RPMI8226 (cell line): ENCODE data around the gene MBLAC2.

Source experiments
- DNase-seq: peaks from one replicate; pipeline ENCODE4 v3.0.0-alpha.2; 2015

Gene MBLAC2

DNA sequence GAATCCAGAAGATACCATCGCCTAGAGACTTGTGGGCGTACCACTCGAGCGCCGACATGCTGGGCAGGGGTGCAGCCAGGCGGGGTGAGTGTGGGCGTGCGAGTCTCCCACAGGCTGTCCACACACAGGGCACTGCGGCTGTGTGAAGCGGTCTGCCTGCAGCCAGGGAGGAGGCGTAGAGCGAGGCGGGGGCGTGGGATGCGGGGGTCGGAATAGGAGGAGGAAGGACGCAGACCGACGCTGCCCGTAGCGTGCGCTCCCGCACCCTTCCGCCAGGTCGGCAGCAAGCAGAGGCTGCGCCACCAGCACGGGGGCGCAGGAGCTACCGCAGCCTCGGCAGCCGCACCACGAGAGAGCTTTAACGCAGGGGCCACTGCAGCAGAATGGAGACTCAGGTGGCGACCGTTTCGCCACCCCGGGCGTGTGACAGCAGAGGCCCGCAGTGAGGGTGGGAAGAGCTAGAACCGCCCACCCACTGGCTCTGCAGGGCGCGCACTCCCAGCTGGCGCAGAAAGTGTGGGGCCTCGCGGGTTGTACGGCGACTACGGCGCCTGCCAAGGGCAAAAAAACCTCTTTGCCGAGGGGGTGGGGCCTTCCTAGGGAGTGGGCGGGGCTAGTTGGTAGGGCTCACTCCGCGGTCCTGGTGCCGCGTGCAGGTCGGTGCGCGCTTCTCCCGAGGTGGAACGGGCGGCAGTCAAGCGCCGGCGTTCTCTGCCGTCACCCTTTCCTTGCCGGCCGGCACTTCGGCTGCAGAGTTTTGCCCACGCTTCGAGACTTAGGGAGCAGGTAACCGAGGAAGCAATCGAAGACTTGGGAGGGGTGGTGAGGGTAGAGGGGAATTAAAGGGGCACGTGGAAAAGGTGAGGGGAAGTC lies at the start of gene MBLAC2, which contains the start of gene POLR3G:
Gene MBLAC2, minus strand, starts transcription at position 537 of the 873 bp plus-strand sequence. Its CDS starts 479 bp downstream, at position 58.
Gene POLR3G, plus strand, starts transcription at position 630 of the 873 bp plus-strand sequence. CDS start 10,704 bp downstream, outside the sequence.
- DNase-seq: peak; percentile 97

DNA sequence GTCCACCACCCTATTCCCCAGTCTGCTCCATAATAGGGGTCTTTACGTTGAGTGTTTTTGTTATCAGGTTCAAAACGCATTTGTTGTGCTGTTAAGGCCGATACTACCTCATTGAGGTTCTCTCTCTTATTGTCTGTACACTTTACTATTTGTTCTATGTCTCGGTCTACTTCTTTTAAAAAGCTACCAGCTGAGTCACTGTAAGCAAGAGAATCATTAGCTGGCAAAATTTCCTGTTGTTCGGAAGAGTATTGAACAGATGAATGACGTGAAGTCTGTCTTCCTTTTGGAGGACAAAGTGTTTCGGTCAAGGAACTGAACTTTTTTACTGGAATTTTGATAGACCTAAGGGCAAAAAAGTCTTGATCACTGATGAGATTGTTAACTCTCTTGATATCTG lies 44.5 kb upstream of the MBLAC2 start:
- DNase-seq: no peak

DNA sequence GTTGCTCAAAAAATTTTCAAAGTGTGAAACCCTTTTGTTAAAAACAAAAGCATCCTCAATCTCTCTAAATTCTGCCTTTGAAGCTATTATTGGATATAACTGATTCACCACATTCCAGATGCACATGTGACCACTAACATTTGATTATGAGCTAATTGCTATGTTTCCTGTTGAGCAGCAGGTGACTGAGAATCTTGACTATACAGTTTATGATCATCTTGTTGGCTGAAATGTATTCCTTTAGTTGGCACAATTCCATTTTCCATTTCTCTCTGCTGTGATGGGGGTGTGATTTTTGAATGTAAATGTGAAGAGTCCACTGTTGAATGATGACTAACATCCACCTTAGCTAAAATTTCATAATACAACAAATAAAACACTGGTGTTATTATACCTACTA lies 44.1 kb upstream of the MBLAC2 start:
- peak; percentile 23 for DNase-seq

DNA sequence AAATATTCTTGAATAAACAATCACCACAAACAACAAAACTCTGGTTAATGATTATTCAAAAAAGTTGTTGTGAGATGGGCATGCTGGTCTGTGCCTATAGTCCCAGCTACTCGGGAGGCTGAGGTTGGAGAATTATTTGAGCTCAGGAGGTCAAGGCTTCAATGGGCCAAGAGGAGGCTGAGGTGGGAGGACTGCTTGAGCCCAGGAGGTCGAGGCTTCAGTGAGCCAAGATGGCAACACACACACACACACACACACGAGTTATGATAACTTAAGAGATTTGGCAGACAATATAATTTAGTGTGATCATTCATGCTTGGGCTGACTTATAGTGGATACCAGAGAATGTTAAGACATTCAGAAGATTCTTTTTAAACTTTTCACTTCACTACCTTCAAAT lies 39.9 kb upstream of the MBLAC2 start:
- DNase-seq: no peak

DNA sequence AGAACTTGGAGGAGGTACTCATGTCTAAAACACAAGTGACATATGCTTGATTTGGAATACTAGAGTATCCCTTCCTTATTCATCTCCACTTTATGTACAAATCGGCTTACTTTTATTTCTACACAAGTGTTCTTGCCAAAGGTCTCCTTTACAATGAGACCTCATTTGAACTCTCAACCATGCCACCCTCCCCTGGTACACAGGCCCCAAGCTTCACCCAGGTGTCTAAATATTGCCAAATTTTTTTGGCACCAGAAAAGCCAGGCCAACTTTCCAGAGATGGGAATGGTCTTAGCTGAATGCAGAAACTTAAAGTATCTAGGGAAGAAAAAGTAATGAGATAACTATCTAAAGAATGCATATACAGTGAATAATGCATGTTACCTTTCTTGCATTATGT lies 35.9 kb upstream of the MBLAC2 start:
- DNase-seq: no peak

DNA sequence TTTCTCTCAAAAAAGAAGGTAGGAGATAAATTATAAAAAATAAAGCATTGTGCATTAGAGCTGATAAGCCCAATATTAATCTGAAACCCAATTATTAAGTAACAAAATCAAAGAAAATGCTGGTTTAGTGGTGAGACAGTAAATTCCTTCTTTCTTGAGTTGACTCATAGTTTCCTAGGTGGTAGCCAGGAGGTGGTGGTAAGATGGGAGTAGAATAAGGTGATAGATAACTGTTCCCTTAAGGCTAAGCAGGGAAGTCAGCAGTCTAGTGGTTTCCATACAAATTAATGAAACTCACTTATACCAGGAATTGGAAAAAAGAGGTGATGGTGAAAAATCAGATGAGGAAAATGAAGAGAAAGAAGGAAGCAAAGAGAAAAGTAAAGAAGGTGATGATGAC lies 31.6 kb upstream of the MBLAC2 start:
- no peak for DNase-seq

DNA sequence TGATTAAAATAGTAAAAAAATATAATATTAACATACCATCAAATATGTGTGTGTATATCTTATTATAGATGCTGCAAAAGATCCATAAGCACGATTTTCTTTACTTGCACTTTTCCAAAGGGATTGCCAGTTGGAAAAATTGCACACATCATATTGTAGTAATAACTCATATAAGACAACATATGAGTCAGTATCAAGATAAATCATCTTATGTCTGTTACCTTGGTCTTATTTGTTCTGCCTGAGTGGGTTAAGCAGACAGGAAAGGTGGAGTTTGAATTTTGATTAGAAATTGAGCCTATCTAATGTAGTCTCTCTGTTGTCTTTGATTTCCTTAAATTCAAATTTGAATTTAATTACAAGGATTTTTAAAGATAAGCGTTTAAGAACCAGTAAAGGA lies 30.2 kb upstream of the MBLAC2 start:
- DNase-seq: no peak

DNA sequence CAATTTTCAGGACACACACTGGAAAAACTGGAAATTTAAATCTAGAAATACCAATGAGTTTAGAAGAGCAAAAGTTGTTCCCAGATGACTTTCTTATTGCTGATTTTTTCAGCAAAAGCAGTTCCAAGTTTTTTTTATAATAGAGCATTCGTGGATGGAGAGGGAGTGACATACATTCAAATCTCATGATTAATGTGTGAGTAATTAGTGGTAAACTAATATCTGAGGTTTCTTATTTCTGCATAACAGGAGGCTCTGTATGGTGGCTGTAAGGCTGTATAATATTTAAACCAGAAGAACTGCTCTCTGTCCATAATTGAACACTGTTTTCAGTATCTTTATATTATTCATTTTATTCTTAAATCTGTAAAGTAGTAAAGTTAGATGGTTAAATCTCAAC lies 29.0 kb upstream of the MBLAC2 start:
- no peak for DNase-seq

DNA sequence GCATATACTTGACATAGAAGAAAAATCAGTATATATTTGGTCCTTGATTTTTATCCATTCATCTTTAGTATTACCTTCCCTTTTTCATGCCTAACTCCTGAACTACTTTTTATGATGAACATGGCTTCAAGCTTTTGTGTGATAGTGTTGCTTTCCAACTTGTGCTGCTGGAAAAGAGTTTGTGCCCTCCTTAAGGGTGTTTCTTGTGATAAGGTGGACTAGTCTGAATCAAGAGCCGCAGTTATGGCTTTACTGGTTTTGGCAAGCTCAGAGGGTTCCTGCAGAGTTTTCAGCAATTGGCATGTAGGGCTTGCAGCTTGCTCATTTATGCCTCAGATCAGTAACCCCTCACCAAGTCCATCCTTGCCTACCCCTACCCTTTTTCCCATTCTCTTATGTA lies 20.6 kb upstream of the MBLAC2 start:
- DNase-seq: no peak

DNA sequence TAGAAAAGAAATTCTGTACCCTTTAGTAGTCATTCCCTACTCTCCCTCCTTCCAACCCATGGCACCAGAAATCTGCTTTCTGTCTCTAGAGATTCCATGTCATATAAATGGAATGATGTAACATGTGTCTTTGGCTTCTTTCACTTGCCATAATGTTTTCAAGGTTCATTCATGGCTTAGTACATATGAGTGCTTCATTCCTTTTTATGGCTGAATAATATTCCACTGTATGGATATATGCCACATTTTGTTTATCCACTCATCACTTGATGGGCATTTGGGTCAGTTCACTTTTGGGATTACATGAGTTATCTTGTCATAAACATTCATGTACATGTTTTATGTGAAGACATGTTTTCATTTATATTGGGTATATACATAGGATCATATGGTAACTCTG lies 19.5 kb upstream of the MBLAC2 start:
- no peak for DNase-seq

DNA sequence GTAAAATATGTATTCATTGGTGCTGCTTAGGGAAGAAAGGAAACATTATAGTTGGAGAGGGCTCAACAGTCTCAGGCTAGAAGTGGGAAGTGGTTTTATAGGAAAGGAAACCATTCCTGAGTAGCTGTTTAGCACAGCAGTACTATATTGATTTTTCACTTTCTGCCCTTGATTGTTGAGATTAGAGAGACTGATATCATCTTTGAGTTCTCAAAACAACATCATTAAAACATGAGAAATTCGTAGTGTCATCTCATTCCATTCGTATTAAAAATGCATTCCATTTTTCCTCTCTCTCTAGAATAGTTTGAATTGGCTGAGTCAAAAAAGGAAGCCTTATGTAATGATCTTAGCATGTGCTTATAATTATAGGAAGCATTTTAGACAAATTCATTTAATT lies 14.2 kb upstream of the MBLAC2 start:
- no peak for DNase-seq

DNA sequence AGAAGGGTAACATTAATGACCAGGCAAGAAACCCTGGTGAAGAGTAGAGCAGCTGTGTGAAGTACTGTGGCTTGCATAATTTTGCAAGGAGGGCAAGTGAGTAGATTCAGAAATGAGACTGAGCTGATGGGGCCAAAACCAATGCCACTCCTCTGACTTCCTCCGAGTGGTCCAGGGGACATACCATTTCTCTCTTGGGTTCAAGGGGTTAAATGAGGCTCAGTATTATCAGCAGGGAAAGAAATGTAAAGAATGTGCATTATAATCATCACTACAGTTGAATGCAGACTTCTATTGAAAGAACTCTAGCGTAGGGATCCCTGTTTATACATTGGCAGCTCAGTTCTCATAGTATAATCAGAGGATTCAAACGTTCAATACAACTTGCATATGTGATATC lies 10.0 kb upstream of the MBLAC2 start:
- no peak for DNase-seq

DNA sequence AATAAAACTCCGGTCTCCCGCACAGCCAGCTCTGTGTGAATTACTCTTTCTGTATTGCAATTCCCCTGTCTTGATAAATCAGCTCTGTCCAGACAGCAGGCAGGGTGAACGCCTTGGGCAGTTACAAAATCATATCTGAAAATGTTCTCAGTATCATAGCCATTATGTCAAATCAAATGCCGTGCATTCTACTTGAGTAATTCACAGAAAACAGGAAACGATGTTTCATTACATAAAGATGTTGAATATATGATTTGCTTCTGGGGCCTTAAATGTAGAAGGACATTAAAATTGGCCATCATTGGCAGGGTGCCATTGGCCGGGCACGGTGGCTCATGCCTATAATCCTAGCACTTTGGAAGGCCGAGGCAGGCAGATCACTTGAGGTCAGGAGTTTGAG lies 8.6 kb upstream of the MBLAC2 start:
- DNase-seq: no peak

DNA sequence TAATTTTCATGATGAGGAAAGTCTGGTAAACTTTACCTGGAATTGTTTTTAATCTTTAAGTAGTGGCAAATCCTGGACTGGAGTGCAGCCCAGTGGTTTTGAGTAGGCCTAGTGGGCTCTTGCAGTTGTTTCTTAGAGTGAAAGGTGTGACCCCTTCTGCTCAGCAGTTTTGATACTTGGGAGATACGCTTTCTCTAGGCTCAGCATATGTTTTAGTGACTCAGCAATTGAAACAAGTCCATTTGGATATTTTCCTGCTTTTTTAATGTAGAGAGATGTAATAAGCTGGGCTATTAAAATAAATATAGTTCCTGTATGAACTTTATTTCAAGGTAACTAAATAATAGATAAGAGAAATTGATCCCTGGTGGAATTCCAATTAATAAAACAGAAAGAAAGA lies 6.1 kb upstream of the MBLAC2 start:
- no peak for DNase-seq

DNA sequence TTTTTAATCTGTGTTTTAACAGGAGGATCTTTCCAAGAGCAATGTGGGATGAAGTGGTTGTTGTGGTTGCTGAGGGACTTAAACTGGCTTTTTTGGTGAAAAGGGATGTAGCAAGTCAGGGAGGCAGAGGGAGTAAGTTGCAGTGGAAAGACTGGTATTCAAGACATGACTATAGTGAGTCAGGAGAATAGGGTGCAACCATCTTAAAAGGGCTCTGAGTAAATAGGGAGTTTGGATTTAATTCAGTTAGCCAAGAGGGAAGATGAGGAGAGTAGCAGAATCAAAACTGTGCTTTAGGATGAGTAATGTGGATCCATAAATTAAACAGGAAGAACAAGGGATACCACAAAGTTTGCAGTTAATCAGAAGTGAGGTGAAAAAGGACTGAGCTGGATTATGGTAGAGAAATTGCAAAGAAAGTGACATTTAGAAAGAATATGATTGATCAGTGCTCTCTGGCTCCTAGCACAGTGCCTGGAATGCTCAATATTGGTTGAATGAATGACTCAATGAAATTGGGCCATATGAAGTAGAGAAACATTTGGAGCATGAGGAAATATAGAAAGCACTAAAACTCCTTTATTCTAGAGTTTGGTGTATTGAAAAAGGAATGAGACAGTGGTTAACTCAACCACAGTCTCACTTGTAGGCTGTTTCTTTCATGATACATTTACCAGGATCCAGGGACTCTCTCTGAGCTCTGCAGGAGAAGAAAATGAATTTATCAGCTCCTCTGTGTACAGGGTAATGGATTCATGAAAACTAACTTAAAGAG lies 5.2 kb upstream of the MBLAC2 start:
- DNase-seq: no peak

DNA sequence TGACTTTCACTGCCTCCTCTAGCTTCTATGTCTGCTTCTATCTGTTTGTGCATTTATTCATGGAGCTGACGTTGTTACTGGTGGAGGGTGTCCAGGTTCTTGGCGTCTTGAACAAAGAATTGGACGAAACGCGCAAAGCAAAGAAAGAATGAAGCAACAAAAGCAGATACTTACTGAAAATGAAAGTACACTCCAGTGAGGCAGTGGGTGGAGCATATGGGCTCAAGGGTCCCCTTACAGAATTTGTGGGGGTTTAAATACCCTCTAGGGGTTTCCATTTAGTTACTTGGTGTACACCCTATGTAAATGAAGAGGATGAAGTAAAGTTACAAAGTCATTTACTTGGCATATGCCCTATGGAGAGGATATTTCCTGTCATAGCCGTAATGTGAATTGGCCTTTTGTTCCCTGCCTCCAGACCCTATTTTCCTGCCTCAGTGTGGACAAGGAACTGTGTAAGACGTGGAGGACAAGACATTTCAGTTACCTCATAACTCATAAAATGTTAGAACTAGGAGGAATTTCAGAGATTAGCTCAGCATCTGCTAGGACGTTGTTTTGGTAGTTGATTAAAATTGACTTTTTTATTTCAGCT lies 3.1 kb upstream of the MBLAC2 start:
- DNase-seq: no peak

DNA sequence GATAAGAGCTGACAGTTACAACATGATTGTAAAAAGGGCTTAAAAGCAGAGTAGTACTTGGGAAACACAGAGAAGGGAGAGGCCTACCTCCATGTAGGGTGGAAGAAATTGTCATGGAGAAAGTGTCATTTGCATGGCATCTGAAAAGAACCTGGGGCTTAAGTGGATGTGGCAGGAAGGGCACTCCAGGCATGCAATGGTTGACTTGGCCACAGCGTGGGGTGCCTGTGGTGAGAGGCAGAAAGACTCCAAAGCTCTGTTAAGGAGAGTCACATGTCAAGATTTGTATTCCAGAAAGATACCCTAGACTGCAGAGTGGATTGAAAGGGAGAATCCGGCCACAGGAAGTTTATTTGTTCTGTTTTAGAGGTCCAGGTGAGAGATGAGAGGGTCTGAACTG lies 2.5 kb upstream of the MBLAC2 start:
- no peak for DNase-seq

DNA sequence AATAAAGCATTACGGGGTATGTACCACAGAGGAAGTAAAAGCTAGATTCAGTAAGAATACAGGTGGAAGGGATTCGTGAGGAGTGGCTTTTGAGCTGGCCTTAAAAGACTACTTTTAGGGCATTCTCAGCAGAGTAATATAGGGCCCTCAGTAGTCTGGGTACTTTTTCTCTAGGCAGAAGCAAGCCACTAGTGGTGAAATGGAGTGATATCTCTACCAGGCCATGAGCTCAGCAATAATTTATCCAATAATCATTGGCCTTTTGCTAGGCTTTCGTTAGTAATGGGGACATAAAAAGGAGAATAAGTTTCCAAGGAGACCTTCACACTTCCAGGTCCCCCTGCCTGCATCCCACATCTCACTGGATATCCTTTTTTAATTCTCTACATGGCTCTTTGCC lies 1.8 kb upstream of the MBLAC2 start:
- DNase-seq: no peak

DNA sequence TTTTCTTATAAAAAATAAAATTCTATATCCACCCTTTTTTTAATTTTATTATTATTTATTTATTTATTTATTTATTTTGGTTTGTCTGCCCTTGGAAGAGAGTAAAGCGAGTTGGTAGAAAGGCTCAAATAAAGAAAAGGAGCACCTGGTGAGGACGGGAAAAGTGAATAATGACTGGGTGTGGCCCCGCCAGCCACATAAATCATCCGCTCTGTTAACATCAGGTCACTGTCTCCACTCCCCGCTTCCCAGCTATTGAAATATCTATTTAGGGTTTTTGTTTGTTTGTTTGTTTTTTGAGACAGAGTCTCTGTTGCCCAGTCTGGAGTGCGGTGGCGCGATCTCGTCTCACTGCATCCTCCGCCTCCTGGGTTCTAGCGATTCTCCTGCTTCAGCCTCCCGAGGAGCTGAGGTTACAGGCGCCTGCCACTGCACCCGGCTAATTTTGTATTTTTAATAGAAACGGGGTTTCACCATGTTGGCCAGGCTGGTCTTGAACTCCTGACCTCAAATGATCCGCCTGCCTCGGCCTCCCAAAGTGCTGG lies 937 bp upstream of the MBLAC2 start:
- DNase-seq: no peak

DNA sequence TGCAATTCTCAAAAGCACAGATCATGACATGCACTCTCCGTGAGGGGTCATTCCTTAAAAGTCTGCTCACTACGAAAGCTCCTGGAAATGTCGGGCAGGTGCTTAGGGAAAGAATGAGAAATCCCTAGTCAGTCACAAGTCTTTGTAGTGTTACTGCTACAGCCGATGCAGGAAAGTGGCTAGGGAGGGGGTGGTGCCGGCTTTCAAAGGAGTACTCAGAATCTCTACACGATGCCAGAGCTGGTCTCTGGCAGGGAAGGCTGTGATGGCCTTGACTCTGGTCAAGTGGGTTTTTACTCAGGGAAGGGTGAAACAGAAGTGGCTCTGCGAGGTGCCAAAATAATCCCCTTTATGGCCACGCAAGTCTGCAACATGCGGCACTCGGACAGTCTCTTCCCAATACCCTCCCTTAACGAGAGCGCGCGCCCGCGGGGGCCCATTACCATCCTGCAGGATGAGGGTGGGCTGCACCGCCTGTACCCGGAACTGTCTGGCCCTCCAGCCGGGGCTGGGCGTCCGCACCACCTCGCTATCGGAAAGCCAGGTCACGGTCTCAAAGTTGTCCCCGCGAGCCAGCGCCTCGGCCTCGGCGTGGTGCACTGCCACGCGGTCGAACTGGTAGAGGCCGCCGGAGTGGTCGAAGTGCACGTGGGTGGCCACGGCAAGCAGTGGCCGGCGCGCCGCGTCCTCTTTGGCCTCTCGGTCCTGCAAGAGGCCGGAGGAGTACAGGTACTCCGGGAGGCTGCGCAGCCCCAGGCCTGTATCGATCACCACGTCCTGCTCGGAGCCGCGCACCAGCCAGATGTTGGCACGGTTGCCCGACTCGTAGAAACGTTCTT lies 956 bp downstream of the MBLAC2 start:
- peak; percentile 68 for DNase-seq

DNA sequence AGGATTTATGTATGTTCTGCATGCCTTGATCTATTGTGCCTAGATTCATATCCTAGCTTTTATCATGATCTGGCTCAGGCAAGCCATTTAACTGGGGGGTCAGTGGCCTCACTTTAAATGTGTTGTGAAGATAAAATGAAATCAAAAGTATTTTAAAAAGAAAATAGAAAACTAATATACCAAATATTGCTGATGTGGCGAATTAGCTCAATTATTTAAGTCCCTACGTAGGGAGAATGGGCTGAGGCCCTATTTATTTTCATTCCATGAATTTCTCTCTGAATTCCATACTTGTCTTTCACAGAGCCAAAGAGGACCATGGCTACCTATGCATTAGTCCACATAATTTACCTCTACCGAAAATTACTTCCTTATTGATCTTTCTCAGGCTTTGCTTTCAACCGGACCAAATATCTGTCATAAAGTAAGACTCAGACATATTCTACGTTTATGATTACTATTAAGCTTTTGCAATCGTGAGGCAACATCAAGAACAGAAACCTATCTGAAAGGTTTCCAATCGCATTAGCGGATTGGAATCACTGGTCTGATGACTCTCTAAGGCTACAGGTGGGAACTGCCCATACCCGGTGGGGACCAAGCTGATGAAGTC lies 1.7 kb downstream of the MBLAC2 start:
- DNase-seq: peak; percentile 65

DNA sequence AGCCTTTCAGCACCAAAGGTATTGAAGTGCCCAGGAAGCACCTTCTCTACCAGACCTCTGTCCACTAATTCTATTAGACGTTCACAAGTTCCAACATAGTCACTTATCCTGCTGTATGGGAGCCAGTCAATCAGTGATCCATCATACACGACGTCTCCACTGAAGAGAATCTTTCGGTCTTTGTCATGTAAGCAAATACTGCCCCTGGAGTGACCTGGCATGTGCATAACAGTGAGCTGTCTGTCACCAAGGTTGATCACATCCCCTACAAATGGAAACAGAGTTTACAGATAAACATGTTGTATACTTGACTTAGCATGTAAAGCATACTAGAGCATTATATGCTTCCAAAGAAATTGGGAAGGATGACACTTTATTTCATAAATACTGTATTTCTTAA lies 13.3 kb downstream of the MBLAC2 start:
- no peak for DNase-seq
